Measurements from ENCODE around the gene MTHFD1.

MTHFD1 gene

GRCh38 chr14:64407329-64407728 is 19.2 kb downstream of the MTHFD1 start:
- no peak for DNase-seq

- DNase-seq = no peak
These were observed 21.2 kb downstream of the MTHFD1 start for GRCh38 chr14:64409126-64409920.

GRCh38 chr14:64410084-64410774 is 22.1 kb downstream of the MTHFD1 start:
- no peak for DNase-seq

- DNase-seq = no peak
These were observed 22.8 kb downstream of the MTHFD1 start for GRCh38 chr14:64411001-64411400.

- DNase-seq = no peak
These were observed 24.1 kb downstream of the MTHFD1 start for GRCh38 chr14:64412237-64412636.

- no peak for DNase-seq
These were observed 28.3 kb downstream of the MTHFD1 start for GRCh38 chr14:64416348-64416932.

GRCh38 chr14:64417055-64417770 is 29.1 kb downstream of the MTHFD1 start:
- DNase-seq = no peak

- DNase-seq = no peak
These were observed 29.6 kb downstream of the MTHFD1 start for GRCh38 chr14:64417771-64418125.

- DNase-seq = no peak
These were observed 30.9 kb downstream of the MTHFD1 start for GRCh38 chr14:64419003-64419402.

- DNase-seq = no peak
These were observed 33.0 kb downstream of the MTHFD1 start for GRCh38 chr14:64421166-64421565.

- DNase-seq = no peak
These were observed 33.9 kb downstream of the MTHFD1 start for GRCh38 chr14:64422005-64422404.

- no peak for DNase-seq
These were observed 34.6 kb downstream of the MTHFD1 start for GRCh38 chr14:64422756-64423155.

GRCh38 chr14:64423987-64424386 is 35.8 kb downstream of the MTHFD1 start:
- no peak for DNase-seq

GRCh38 chr14:64434528-64434927 is 46.4 kb downstream of the MTHFD1 start:
- DNase-seq = no peak

- DNase-seq = no peak
These were observed 50.2 kb downstream of the MTHFD1 start for GRCh38 chr14:64438181-64438841.

GRCh38 chr14:64439141-64439540 is 51.0 kb downstream of the MTHFD1 start:
- DNase-seq = no peak

- DNase-seq = no peak
These were observed 52.3 kb downstream of the MTHFD1 start for GRCh38 chr14:64440494-64440893.

- DNase-seq = no peak
These were observed 54.3 kb downstream of the MTHFD1 start for GRCh38 chr14:64442300-64442988.

- no peak for DNase-seq
These were observed 56.0 kb downstream of the MTHFD1 start for GRCh38 chr14:64444140-64444539.

GRCh38 chr14:64444984-64445845 is 57.1 kb downstream of the MTHFD1 start:
- no peak for DNase-seq

Measured in SHP77 treated with DMSO at 0.1 percent for 48 hours (cell line).